ENCODE measurements around the gene TAGLN2.

TAGLN2 gene

DNA sequence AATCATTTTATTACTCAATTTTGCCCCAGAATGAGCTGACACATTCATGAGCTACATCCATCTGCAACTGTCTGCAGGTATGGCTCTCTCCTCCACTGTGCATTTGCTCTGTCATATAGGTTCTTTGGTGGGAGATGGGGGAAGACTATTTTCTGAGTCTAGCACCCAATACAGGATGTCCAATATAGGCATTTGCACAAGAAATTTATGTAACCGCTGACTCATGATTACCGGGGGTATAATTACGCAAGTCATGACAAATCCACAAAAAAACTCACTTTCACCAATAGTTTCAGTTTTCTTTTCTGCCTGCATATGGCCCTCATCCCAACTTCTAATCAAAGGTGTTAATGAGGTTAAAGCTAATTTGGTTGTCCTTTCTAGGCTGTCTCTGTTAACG lies 45.3 kb downstream of the TAGLN2 start:
- H3K4me3 ChIP-seq (ENCODE audit: low read depth, low read length): no peak overlapping the region

DNA sequence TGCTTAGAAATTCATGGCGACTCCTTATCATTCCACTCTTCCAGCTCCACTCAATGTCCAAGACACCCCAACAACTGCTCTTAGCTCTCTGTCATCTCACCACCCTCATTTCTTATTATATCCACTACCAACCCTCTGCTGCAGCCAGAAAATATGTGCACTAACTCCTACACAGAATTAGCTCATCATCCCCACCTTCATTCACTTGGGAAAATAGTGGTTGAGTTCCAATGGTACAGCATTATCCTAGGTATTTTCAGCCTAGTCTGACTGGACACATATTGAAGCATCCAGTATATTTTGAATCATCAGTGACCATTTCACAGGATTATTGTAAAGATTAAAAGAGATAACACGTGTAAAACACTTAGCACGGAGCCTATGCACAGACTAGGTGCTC lies 46.2 kb downstream of the TAGLN2 start:
- H3K4me3 ChIP-seq (ENCODE audit: low read depth, low read length): no peak overlapping the region

DNA sequence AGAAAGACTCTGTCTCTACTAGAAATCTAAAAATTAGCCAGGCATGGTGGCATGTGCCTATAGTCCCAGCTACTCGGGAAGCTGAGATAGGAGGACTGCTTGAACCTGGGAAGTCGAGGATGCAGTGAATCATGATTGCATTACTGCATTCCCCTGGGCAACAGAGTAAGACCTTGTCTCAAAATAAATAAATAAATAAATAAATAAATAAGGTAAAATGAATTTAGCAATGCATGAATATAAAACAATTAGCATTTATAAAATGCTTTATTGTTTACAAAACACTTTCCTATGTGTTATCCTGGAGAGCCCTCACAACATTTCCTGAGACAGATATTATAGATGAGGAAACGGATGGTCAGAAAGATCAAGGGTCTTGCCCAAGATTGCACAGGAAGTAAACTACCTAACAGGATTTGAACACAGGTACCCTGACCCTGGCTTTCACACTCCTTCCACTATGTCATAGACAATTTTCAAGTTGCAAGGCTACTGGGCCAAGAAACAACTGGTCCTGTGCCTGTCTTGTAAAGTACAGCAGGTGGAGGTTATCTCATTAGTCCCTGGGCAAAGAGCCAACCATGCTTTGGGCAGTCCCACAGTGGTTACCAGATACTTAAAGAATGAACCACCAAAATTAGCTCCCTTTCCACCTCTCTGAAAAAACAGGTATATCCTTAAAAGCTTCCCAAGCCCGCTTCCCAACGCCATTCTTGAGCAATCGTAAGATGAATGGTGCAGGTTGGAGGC lies 47.4 kb downstream of the TAGLN2 start:
- H3K4me3 ChIP-seq (ENCODE audit: low read depth, low read length): no peak overlapping the region

DNA sequence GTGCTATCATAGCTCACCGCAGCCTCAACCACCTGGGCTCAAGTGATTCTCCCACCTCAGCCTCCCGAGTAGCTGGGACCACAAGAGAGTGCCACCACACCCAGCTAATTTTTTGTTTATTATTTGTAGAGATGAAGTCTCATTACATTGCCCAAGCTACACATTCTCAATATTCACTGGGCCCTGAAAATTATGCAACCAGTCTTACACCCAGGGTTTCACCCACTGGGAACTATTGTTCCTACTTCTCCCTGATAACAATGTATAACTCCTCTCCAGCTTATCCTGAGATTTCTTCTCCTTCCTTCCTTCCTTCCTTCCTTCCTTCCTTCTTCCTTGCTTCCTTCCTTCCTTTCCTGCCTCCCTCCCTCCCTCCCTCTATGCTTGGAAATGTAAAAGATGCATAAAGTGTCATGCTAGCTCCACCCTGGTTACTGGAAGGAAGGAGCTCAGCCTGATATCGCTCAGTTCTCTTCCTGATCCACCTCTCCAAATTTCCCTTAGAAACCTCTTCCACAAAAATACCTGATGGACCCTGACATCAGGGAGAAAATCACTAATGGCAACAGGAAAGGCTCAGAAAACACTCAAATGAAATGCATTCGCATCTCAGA lies 51.7 kb downstream of the TAGLN2 start:
- no peak overlapping the region for H3K4me3 ChIP-seq (ENCODE audit: low read depth, low read length)

DNA sequence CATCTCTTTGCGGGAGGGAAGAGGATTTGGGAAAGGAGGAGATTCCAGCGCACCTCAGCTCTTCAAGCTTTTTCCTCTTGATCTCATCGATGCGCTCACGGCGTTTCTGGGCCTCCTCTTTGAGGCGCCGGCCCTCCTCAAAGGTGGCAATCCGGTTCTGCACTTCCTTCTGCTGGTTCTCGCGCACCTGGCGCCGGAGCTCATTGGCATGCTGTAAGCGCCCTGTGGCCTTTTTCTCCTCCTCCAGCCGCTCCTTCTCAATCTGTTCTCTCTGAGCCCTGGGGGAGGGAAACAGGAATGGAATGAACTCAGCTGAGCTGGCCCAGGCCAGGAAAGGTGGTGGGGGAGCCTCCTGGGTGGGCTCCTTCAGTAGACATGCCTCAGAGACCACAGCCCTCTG lies 52.4 kb downstream of the TAGLN2 start:
- H3K4me3 ChIP-seq (ENCODE audit: low read depth, low read length): no peak overlapping the region

DNA sequence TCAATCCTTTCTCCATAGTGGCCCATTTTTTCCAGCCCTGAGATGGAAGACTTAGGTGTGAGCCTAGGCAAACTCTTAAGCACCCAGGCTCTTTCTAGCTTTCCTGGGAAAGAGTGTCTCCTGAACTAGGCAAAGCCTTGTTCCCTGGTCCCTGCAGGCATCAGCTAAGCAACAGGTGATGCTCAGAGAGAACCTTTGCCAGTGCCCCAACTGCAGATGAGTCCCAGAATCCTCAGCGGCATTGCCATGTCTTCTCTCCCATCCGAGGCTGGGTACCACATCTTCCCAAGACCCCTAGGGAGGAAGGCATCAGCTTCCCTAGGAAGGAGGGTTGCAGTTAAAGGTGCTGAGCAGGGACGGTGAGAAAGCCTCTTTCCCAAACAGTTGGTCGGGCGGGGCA lies 54.6 kb downstream of the TAGLN2 start:
- H3K4me3 ChIP-seq (ENCODE audit: low read depth, low read length): no peak overlapping the region

DNA sequence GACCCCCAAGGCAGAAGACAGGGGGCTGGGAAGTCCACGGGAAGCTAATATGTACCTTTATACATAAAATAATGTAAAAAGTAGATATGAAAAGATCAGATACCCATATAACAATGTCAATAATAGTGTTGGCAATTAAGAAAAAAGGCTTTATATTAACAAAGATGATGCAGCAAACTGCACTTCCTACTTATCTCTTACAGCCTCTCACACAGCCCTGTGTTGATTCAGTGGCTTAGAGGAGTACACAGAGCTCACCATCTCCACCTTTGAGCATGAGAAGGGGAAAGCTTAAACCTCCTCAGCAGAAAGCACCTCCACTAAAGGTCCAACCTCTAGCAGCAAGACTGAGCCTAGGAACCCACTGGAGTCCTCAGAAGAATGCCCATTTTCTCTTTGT lies 55.7 kb downstream of the TAGLN2 start:
- no peak overlapping the region for H3K4me3 ChIP-seq (ENCODE audit: low read depth, low read length)

DNA sequence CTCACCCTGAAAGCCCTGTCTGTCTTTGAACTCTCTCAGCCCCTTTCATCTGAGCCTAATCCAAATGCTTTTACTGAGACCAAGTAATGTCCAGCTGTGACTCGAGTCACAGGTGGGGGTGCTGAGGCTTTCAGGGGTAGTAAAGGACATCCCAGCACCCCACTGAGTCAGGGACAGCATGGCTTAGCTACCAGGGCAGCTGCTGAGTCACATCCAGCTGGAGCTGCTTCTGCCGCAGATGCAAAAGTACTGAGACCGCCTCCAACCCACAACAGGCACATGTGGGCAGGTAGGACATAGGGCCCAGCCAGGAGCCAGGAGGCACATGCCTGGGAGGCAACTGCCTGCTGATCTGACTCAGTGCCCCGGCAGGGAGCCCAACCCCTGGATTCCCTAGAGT lies 56.1 kb downstream of the TAGLN2 start:
- H3K4me3 ChIP-seq (ENCODE audit: low read depth, low read length): no peak overlapping the region

DNA sequence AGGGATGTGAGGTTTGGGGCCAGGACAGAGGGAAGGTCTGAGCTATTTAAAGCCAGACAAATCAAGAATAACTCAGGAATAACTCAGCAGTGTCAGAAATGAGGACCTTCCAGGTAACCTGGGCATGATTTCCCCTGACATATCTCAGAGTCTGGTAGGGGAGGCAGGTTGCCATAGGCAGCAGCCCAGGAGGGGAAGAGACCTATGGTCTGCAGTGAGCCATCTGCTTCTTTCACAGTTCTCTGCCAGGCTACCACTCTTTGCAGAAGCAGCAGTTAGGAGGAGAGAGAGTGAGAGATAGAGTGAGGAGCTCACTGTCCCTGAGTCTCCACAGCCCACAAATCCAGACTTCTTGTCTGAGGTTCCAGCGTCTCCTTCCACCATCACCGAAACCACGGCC lies 56.5 kb downstream of the TAGLN2 start:
- H3K4me3 ChIP-seq (ENCODE audit: low read depth, low read length): no peak overlapping the region
